ENCODE results near the gene SLC17A4. TPM values are rescaled to one million over a fixed set of nuclear protein-coding genes. Genes with fewer than 3 reads are reported as not detected.

Gene SLC17A4
- not detected for total RNA-seq

GRCh38 chr6:25754535-25754934 lies at the start of gene SLC17A4:
Gene SLC17A4, plus strand, starts transcription at chr6:25754742. Its CDS starts 7,221 bp downstream, at chr6:25761963.
- intact Hi-C loops (cut with micrococcal nuclease) = no loop called here
- DNase-seq (no peak), ATAC-seq (no peak)
- no peak for TF ChIP-seq CTCF (IDR thresholded peaks at IDR 0.05)
- Mint-ChIP-seq H3K27ac (no peak within 1 kb of the TSS), H3K4me1 (ENCODE audit: low read depth) (no peaks in the 10 kb centered on the region), H3K4me3 (no peak within 1 kb of the TSS), H3K9me3 (no peaks in the 10 kb centered on the region), H3K27me3 (peaks cover 4% of the 10 kb centered on the region), H3K36me3 (ENCODE audit: low read depth) (no peaks in the 10 kb centered on the region)
- ChIA-PET CTCF (no interaction called here), POLR2A (interaction anchor here (1.3 kb wide), 1 partner anchor 29 kb away, joined by 4 read pairs; no protein-coding TSS in a partner anchor)

- H3K27me3 Mint-ChIP-seq = peaks cover 5% of the 10 kb centered on the region
- ATAC-seq (no peak), DNase-seq (no peak)
- intact Hi-C loops (cut with micrococcal nuclease) = no loop called here
- no peaks in the 10 kb centered on the region for H3K9me3 Mint-ChIP-seq
- POLR2A ChIA-PET = no interaction called here
- no peak for TF ChIP-seq CTCF (IDR thresholded peaks at IDR 0.05)
- no peaks in the 10 kb centered on the region for H3K36me3 Mint-ChIP-seq (ENCODE audit: low read depth)
- CTCF ChIA-PET = interaction anchor here (1.6 kb wide), 1 partner anchor 12 kb away, joined by 4 read pairs; no protein-coding TSS in a partner anchor
- no peak overlapping the region for H3K27ac Mint-ChIP-seq
- no peak overlapping the region for H3K4me3 Mint-ChIP-seq
- H3K4me1 Mint-ChIP-seq (ENCODE audit: low read depth) = no peaks in the 10 kb centered on the region
Observed at GRCh38 chr6:25706314-25707014, 48.1 kb upstream of the SLC17A4 start.

GRCh38 chr6:25709761-25710160 lies 44.8 kb upstream of the SLC17A4 start:
- no peaks in the 10 kb centered on the region for H3K4me1 Mint-ChIP-seq (ENCODE audit: low read depth)
- no peak overlapping the region for H3K4me3 Mint-ChIP-seq
- H3K36me3 Mint-ChIP-seq (ENCODE audit: low read depth) = no peaks in the 10 kb centered on the region
- no peak for TF ChIP-seq CTCF (IDR thresholded peaks at IDR 0.05)
- peaks cover 5% of the 10 kb centered on the region for H3K27me3 Mint-ChIP-seq
- ChIA-PET CTCF (interaction anchor here (1.6 kb wide), 1 partner anchor 10 kb away, joined by 4 read pairs; no protein-coding TSS in a partner anchor), POLR2A (no interaction called here)
- H3K9me3 Mint-ChIP-seq = no peaks in the 10 kb centered on the region
- ATAC-seq = no peak
- no peak overlapping the region for H3K27ac Mint-ChIP-seq
- intact Hi-C loops (cut with micrococcal nuclease) = no loop called here
- no peak for DNase-seq

- ATAC-seq (no peak), DNase-seq (no peak)
- TF ChIP-seq CTCF (IDR thresholded peaks at IDR 0.05) = no peak
- ChIA-PET CTCF (interaction anchor here (1.6 kb wide), 1 partner anchor 10 kb away, joined by 4 read pairs; no protein-coding TSS in a partner anchor), POLR2A (no interaction called here)
- Mint-ChIP-seq H3K27ac (no peak overlapping the region), H3K4me1 (ENCODE audit: low read depth) (no peaks in the 10 kb centered on the region), H3K27me3 (peaks cover 3% of the 10 kb centered on the region), H3K4me3 (no peak overlapping the region), H3K36me3 (ENCODE audit: low read depth) (no peaks in the 10 kb centered on the region), H3K9me3 (no peaks in the 10 kb centered on the region)
- intact Hi-C loops (cut with micrococcal nuclease) = no loop called here
Observed at GRCh38 chr6:25710287-25710686, 44.3 kb upstream of the SLC17A4 start.

- Mint-ChIP-seq H3K36me3 (ENCODE audit: low read depth) (no peaks in the 10 kb centered on the region), H3K4me3 (no peak overlapping the region), H3K4me1 (ENCODE audit: low read depth) (no peaks in the 10 kb centered on the region), H3K27me3 (no peaks in the 10 kb centered on the region), H3K27ac (no peak overlapping the region), H3K9me3 (no peaks in the 10 kb centered on the region)
- no peak for TF ChIP-seq CTCF (IDR thresholded peaks at IDR 0.05)
- no peak for DNase-seq
- no peak for ATAC-seq
- intact Hi-C loops (cut with micrococcal nuclease) = no loop called here
- ChIA-PET CTCF (interaction anchor here (1.3 kb wide), 1 partner anchor 22 kb away, joined by 3 read pairs; no protein-coding TSS in a partner anchor), POLR2A (no interaction called here)
Observed at GRCh38 chr6:25713824-25714223, 40.7 kb upstream of the SLC17A4 start.
